GM20431 (cell line): ENCODE results near the gene SLC25A38.
"Not testable (repeated sequence)": the region's sequence is repeated elsewhere in the genome, so short reads cannot be mapped to it uniquely, and the experiment has no call there.

Source experiments
- in situ Hi-C: fragments of 300-500 bp; cut with MseI, MboI; formaldehyde crosslinking; loops from one replicate; pipeline ENCODE4 v1.15.0; 2020; ENCODE audit warnings: low sequenced_read_pairs; ENCODE audit not compliant: unreplicated experiment

Gene SLC25A38

GRCh38 chr3:39383045-39383880 is at the start of gene SLC25A38:
Gene SLC25A38 (plus strand): TSS chr3:39383370. CDS start chr3:39383725, 355 bp downstream.
- in situ Hi-C loops = no loop called here

GRCh38 chr3:39333607-39334006 is 49.6 kb upstream of the SLC25A38 start:
- in situ Hi-C loops = no loop called here

GRCh38 chr3:39334205-39334604 is 49.0 kb upstream of the SLC25A38 start:
- in situ Hi-C loops = no loop called here

GRCh38 chr3:39338201-39338600 is 45.0 kb upstream of the SLC25A38 start:
- in situ Hi-C loops = no loop called here

- in situ Hi-C loops = no loop called here
Observed at GRCh38 chr3:39339086-39339485, 44.1 kb upstream of the SLC25A38 start.

- in situ Hi-C loops = no loop called here
Observed at GRCh38 chr3:39343076-39343717, 40.0 kb upstream of the SLC25A38 start.

- in situ Hi-C loops = no loop called here
Observed at GRCh38 chr3:39343760-39344159, 39.4 kb upstream of the SLC25A38 start.

GRCh38 chr3:39344746-39345344 is 38.3 kb upstream of the SLC25A38 start:
- in situ Hi-C loops = no loop called here

GRCh38 chr3:39346785-39347585 is 36.2 kb upstream of the SLC25A38 start:
- in situ Hi-C loops = no loop called here

GRCh38 chr3:39347586-39347876 is 35.6 kb upstream of the SLC25A38 start:
- in situ Hi-C loops = no loop called here

- in situ Hi-C loops = no loop called here
Observed at GRCh38 chr3:39349080-39349479, 34.1 kb upstream of the SLC25A38 start.

- in situ Hi-C loops = no loop called here
Observed at GRCh38 chr3:39350714-39351113, 32.5 kb upstream of the SLC25A38 start.

GRCh38 chr3:39351134-39351533 is 32.0 kb upstream of the SLC25A38 start:
- in situ Hi-C loops = not testable (repeated sequence)

GRCh38 chr3:39353168-39353927 is 29.8 kb upstream of the SLC25A38 start:
- in situ Hi-C loops = not testable (repeated sequence)

GRCh38 chr3:39358333-39358732 is 24.8 kb upstream of the SLC25A38 start:
- in situ Hi-C loops = no loop called here

GRCh38 chr3:39361252-39361927 is 21.8 kb upstream of the SLC25A38 start:
- in situ Hi-C loops = no loop called here

- in situ Hi-C loops = no loop called here
Observed at GRCh38 chr3:39362192-39362591, 21.0 kb upstream of the SLC25A38 start.

- in situ Hi-C loops = no loop called here
Observed at GRCh38 chr3:39362812-39363211, 20.4 kb upstream of the SLC25A38 start.

- in situ Hi-C loops = loop anchor here (10.0 kb wide), 1 partner anchor 186 kb away; no protein-coding TSS in a partner anchor
Observed at GRCh38 chr3:39370450-39370849, 12.7 kb upstream of the SLC25A38 start.
